Measurements from ENCODE around the gene TAF1C.
"Not testable (repeated sequence)": the region's sequence is repeated elsewhere in the genome, so short reads cannot be mapped to it uniquely, and the experiment has no call there.

Gene TAF1C

GRCh38 chr16:84218956-84219355 is 32.1 kb upstream of the TAF1C start:
- H3K4me3 ChIP-seq (ENCODE audit: low read length) = no peak overlapping the region
- no peak for TF ChIP-seq ZNF274 (IDR thresholded peaks at IDR 0.05; ENCODE audit: low read depth, low read length)

GRCh38 chr16:84218176-84218823 is 31.4 kb upstream of the TAF1C start:
- H3K4me3 ChIP-seq (ENCODE audit: low read length) = no peak overlapping the region
- no peak for TF ChIP-seq ZNF274 (IDR thresholded peaks at IDR 0.05; ENCODE audit: low read depth, low read length)

GRCh38 chr16:84216144-84216543 is 29.3 kb upstream of the TAF1C start:
- H3K4me3 ChIP-seq (ENCODE audit: low read length) = not testable (repeated sequence)

- no peak overlapping the region for H3K4me3 ChIP-seq (ENCODE audit: low read length)
- TF ChIP-seq ZNF274 (IDR thresholded peaks at IDR 0.05; ENCODE audit: low read depth, low read length) = no peak
These were observed 28.7 kb upstream of the TAF1C start for GRCh38 chr16:84215531-84215930.

GRCh38 chr16:84214451-84215066 is 27.7 kb upstream of the TAF1C start:
- TF ChIP-seq ZNF274 (IDR thresholded peaks at IDR 0.05; ENCODE audit: low read depth, low read length) = no peak
- no peak overlapping the region for H3K4me3 ChIP-seq (ENCODE audit: low read length)

GRCh38 chr16:84212631-84213030 is 25.8 kb upstream of the TAF1C start:
- H3K4me3 ChIP-seq (ENCODE audit: low read length) = no peak overlapping the region

GRCh38 chr16:84212154-84212553 is 25.3 kb upstream of the TAF1C start:
- H3K4me3 ChIP-seq (ENCODE audit: low read length) = no peak overlapping the region
- no peak for TF ChIP-seq ZNF274 (IDR thresholded peaks at IDR 0.05; ENCODE audit: low read depth, low read length)

More at GRCh38 chr16:84212631-84213030, 25.8 kb upstream of the TAF1C start:
- no peak for TF ChIP-seq ZNF274 (IDR thresholded peaks at IDR 0.05; ENCODE audit: low read depth, low read length)

- TF ChIP-seq ZNF274 (IDR thresholded peaks at IDR 0.05; ENCODE audit: low read depth, low read length) = no peak
- H3K4me3 ChIP-seq (ENCODE audit: low read length) = no peak overlapping the region
These were observed 23.1 kb upstream of the TAF1C start for GRCh38 chr16:84209989-84210388.

GRCh38 chr16:84207879-84208278 is 21.0 kb upstream of the TAF1C start:
- no peak overlapping the region for H3K4me3 ChIP-seq (ENCODE audit: low read length)
- no peak for TF ChIP-seq ZNF274 (IDR thresholded peaks at IDR 0.05; ENCODE audit: low read depth, low read length)

GRCh38 chr16:84207251-84207650 is 20.4 kb upstream of the TAF1C start:
- no peak overlapping the region for H3K4me3 ChIP-seq (ENCODE audit: low read length)
- no peak for TF ChIP-seq ZNF274 (IDR thresholded peaks at IDR 0.05; ENCODE audit: low read depth, low read length)

- no peak for TF ChIP-seq ZNF274 (IDR thresholded peaks at IDR 0.05; ENCODE audit: low read depth, low read length)
- no peak overlapping the region for H3K4me3 ChIP-seq (ENCODE audit: low read length)
These were observed 19.3 kb upstream of the TAF1C start for GRCh38 chr16:84205976-84206691.

GRCh38 chr16:84205123-84205522 is 18.3 kb upstream of the TAF1C start:
- H3K4me3 ChIP-seq (ENCODE audit: low read length) = not testable (repeated sequence)

- H3K4me3 ChIP-seq (ENCODE audit: low read length) = not testable (repeated sequence)
These were observed 17.7 kb upstream of the TAF1C start for GRCh38 chr16:84204551-84204950.

- H3K4me3 ChIP-seq (ENCODE audit: low read length) = no peak overlapping the region
- TF ChIP-seq ZNF274 (IDR thresholded peaks at IDR 0.05; ENCODE audit: low read depth, low read length) = no peak
These were observed 13.0 kb upstream of the TAF1C start for GRCh38 chr16:84199861-84200260.

- no peak overlapping the region for H3K4me3 ChIP-seq (ENCODE audit: low read length)
- no peak for TF ChIP-seq ZNF274 (IDR thresholded peaks at IDR 0.05; ENCODE audit: low read depth, low read length)
These were observed 12.2 kb upstream of the TAF1C start for GRCh38 chr16:84199097-84199496.

Measured in GM08714 (cell line).